Heart right ventricle (tissue), 16 donors: ENCODE measurements around the gene TGIF1. TPM values are rescaled to one million over a fixed set of nuclear protein-coding genes. Genes with fewer than 3 reads are reported as not detected.

Experiments used
- ATAC-seq, 8 donors: fragments of 200-7000 bp; cut with Tn5 transposase; one replicate each; pipeline ENCODE4 v1.9.1; 2020; ENCODE audit warnings: mild to moderate bottlenecking in 8 of 8, moderate library complexity in 8 of 8, moderate number of reproducible peaks in 1 of 8
- DNase-seq, 2 donors: peaks; one replicate each; pipeline ENCODE4 v3.0.0-alpha.2; 2020
- H3K27ac ChIP-seq, 10 donors: fragments of 200-600 bp; sonication (generic) in 2 of 10; one replicate each; pipeline versions ENCODE4 v1.5.0 to v1.8.0; 2020 to 2022; ENCODE audit warnings: mild to moderate bottlenecking in 3 of 10
- H3K27me3 ChIP-seq, 7 donors: fragments of 200-600 bp; one replicate each; pipeline ENCODE4 v1.8.0; 2021 to 2022; ENCODE audit warnings: mild to moderate bottlenecking in 2 of 7
- H3K36me3 ChIP-seq, 9 donors: fragments of 200-600 bp; sonication (generic) in 1 of 9; one replicate each; pipeline versions ENCODE4 v1.5.0 to v1.8.0; 2020 to 2022; ENCODE audit warnings: mild to moderate bottlenecking in 2 of 9
- H3K4me1 ChIP-seq, 9 donors: fragments of 200-600 bp; sonication (generic) in 1 of 9; one replicate each; pipeline versions ENCODE4 v1.5.0 to v1.8.0; 2020 to 2022; ENCODE audit warnings: mild to moderate bottlenecking in 4 of 9
- H3K4me3 ChIP-seq, 10 donors: fragments of 200-600 bp; sonication (generic) in 2 of 10; one replicate each; pipeline versions ENCODE4 v1.5.0 to v1.8.0; 2020 to 2022; ENCODE audit warnings: mild to moderate bottlenecking in 7 of 10, moderate library complexity in 2 of 10
- H3K9me3 ChIP-seq, 11 donors: fragments of 200-600 bp in 10 of 11; sonication (generic) in 2 of 11; one replicate each; pipeline versions ENCODE4 v1.5.0 to v1.8.0; 2013 to 2022; ENCODE audit warnings: mild to moderate bottlenecking in 2 of 11, control low read depth in 1 of 11, moderate library complexity in 1 of 11
- CTCF ChIP-seq, 9 donors: fragments of 200-600 bp; sonication (generic) in 2 of 9; IDR thresholded peaks; one replicate each; pipeline versions ENCODE4 v1.5.0 to v1.8.0; 2021 to 2022; ENCODE audit warnings: antibody characterized with exemption in 9 of 9, mild to moderate bottlenecking in 5 of 9, moderate library complexity in 1 of 9
- WGBS, 2 donors: extraction: QIAGEN DNeasy Blood & Tissue Kit; methylation state at CpG; one replicate each; pipeline ENCODE4 v1.1.7; 2013; ENCODE audit warnings: inconsistent platforms in 1 of 2; 5-methylcytosine and 5-hydroxymethylcytosine counted together
- intact Hi-C, 10 donors: fragments of 100-400 bp; cut with DNase I; formaldehyde crosslinking; loops; one replicate each; pipeline versions ENCODE4 v1.11.1 to v1.14.2; 2022
- polyA plus RNA-seq, 2 donors: library from polyadenylated mRNA; stranded (reverse); fragments of 200-250 nt; gene quantifications; one replicate each; pipeline ENCODE4 v1.2.3, GENCODE V29; 2013
- total RNA-seq, 10 donors: library from RNA; stranded (reverse); fragmentation: NEBNext Ultra II Directional in 3 of 10; extraction: Animal tissue kit (Norgen Biotek cat#: 25700) in 3 of 10; gene quantifications; one replicate each; pipeline versions ENCODE4 v1.2.1 to v1.2.4, GENCODE V29; 2021 to 2023
- donor health status: Arrhythmogenic right ventricular cardiomyopathy.
- donor health status: ischemic (EF 13 %, LVEDD 7.1; RV severe dilation, severe dysfunction).
- donor health status: healthy with polysubstance abuse.
- donor health status: DM: no; HTN: yes; CAD: no.
- donor health status: DM: no; HTN: no; CAD: no.
- donor health status: ischemic (EF 25% LVEDD 6.9; RV normal size, moderate dysfunction).
- donor health status: ischemic (EF 25% LVEDD 5.7; RV mildly dilated, moderate dysfunction).
- donor health status: healthy.
- donor health status: DM: yes; HTN: yes; CAD: no.
- donor health status: Ischemic cardiomyopathy.
- donor health status: ischemic (EF 35%, LVEDD 5.7; RV mildly dilated, moderate dysfunction).
- donor health status: nonischemic (EF 11% LVEDD 7.7; RV severe dilation, severe dysfunction).
- donor health status: DM: yes; HTN: yes; CAD: no.
- donor health status: PGD.
- donor health status: ischemic (EF 29% LVEDD 5.4; RV normal size, mild dysfunction).
- donor health status: nonischemic (EF 23%, LVEDD 6.1; RV moderate dilation, normal function).

The TGIF1 gene
- total and polyA plus RNA-seq, 12 donors = 4.9 to 29.0 (median 8.0) TPM

GRCh38 chr18:3481696-3482210 is 31.8 kb downstream of the TGIF1 start:
- WGBS, 2 donors = 31 to 36% methylated on average over 5 of the region's 5 CpGs
- peak in 7 of 9 donors; percentile 24 to 57 (median 48) for TF ChIP-seq CTCF (IDR thresholded peaks at IDR 0.05)
- Histone ChIP-seq H3K27me3 (peaks cover 0 to 9% (median 0%) of the 10 kb centered on the region in 7 donors), H3K9me3 (no peaks in the 10 kb centered on the region), H3K4me1 (no peaks in the 10 kb centered on the region), H3K4me3 (no peak overlapping the region), H3K36me3 (no peaks in the 10 kb centered on the region), H3K27ac (no peak overlapping the region)
- ATAC-seq (peak in 4 of 8 donors; percentile 35 to 54 (median 51)), DNase-seq (no peak)
- intact Hi-C loops = loop anchor here in 1 of 10 donors (5.0 kb wide), 1 partner anchor 91 kb away; no protein-coding TSS in a partner anchor

- Histone ChIP-seq H3K9me3 (no peaks in the 10 kb centered on the region), H3K27ac (no peak overlapping the region), H3K36me3 (no peaks in the 10 kb centered on the region), H3K27me3 (peaks cover 0 to 9% (median 0%) of the 10 kb centered on the region in 7 donors), H3K4me3 (no peak overlapping the region), H3K4me1 (no peaks in the 10 kb centered on the region)
- intact Hi-C loops = loop anchor here in 1 of 10 donors (5.0 kb wide), 1 partner anchor 90 kb away; no protein-coding TSS in a partner anchor
- no peak for TF ChIP-seq CTCF (IDR thresholded peaks at IDR 0.05)
- no peak for DNase-seq
- no peak for ATAC-seq
- WGBS, 2 donors = 85 to 90% methylated on average over 3 of the region's 3 CpGs
These were observed 32.3 kb downstream of the TGIF1 start for GRCh38 chr18:3482258-3482657.

GRCh38 chr18:3485153-3486149 is 35.5 kb downstream of the TGIF1 start:
- Histone ChIP-seq H3K36me3 (no peaks in the 10 kb centered on the region), H3K27me3 (peaks cover 0 to 9% (median 0%) of the 10 kb centered on the region in 7 donors), H3K4me1 (no peaks in the 10 kb centered on the region), H3K4me3 (no peak overlapping the region), H3K9me3 (no peaks in the 10 kb centered on the region), H3K27ac (no peak overlapping the region)
- DNase-seq (no peak), ATAC-seq (no peak)
- TF ChIP-seq CTCF (IDR thresholded peaks at IDR 0.05) = no peak
- intact Hi-C loops = no loop called here
- 86 to 91% methylated on average over 9 of the region's 9 CpGs for WGBS, 2 donors

GRCh38 chr18:3486512-3486911 is 36.5 kb downstream of the TGIF1 start:
- no peak for ATAC-seq
- no peak for DNase-seq
- Histone ChIP-seq H3K27me3 (peaks cover 0 to 9% (median 0%) of the 10 kb centered on the region in 7 donors), H3K4me1 (no peaks in the 10 kb centered on the region), H3K36me3 (no peaks in the 10 kb centered on the region), H3K9me3 (no peaks in the 10 kb centered on the region), H3K27ac (no peak overlapping the region), H3K4me3 (no peak overlapping the region)
- no peak for TF ChIP-seq CTCF (IDR thresholded peaks at IDR 0.05)
- intact Hi-C loops = no loop called here
- whole genome bisulfite sequencing, 2 donors = 59 to 64% methylated on average over 7 of the region's 7 CpGs
